IPS DF 4.7 (cell line): ENCODE data around the gene TRAF5.
"Not testable (repeated sequence)": the region's sequence is repeated elsewhere in the genome, so short reads cannot be mapped to it uniquely, and the experiment has no call there.

ENCODE experiments used
- DNase-seq: peaks from one replicate; pipeline ENCODE4 v3.0.0-alpha.2; 2013; ENCODE audit warnings: low spot score; ENCODE audit errors: extremely low read depth

The TRAF5 gene

GRCh38 chr1:211376807-211377470, 50.3 kb downstream of the TRAF5 start:
- DNase-seq: no peak

GRCh38 chr1:211377539-211378450, 51.2 kb downstream of the TRAF5 start:
- DNase-seq: no peak

- DNase-seq: no peak
Measured at GRCh38 chr1:211378844-211379243, 52.2 kb downstream of the TRAF5 start.

GRCh38 chr1:211379446-211379845, 52.8 kb downstream of the TRAF5 start:
- DNase-seq: no peak

GRCh38 chr1:211381481-211382181, 55.0 kb downstream of the TRAF5 start:
- no peak for DNase-seq

- DNase-seq: no peak
Measured at GRCh38 chr1:211382182-211382713, 55.6 kb downstream of the TRAF5 start.

GRCh38 chr1:211382714-211383480, 56.3 kb downstream of the TRAF5 start:
- no peak for DNase-seq

- DNase-seq: no peak
Measured at GRCh38 chr1:211384524-211384923, 57.9 kb downstream of the TRAF5 start.

GRCh38 chr1:211386921-211387320, 60.3 kb downstream of the TRAF5 start:
- DNase-seq: no peak

- not testable (repeated sequence) for DNase-seq
Measured at GRCh38 chr1:211390829-211391228, 64.2 kb downstream of the TRAF5 start.

GRCh38 chr1:211393203-211393602, 66.6 kb downstream of the TRAF5 start:
- DNase-seq: no peak

GRCh38 chr1:211398266-211398930, 71.8 kb downstream of the TRAF5 start:
- not testable (repeated sequence) for DNase-seq

- DNase-seq: not testable (repeated sequence)
Measured at GRCh38 chr1:211399851-211400393, 73.3 kb downstream of the TRAF5 start.

- not testable (repeated sequence) for DNase-seq
Measured at GRCh38 chr1:211401751-211402150, 75.1 kb downstream of the TRAF5 start.

- DNase-seq: not testable (repeated sequence)
Measured at GRCh38 chr1:211406086-211406485, 79.5 kb downstream of the TRAF5 start.

- not testable (repeated sequence) for DNase-seq
Measured at GRCh38 chr1:211407749-211408148, 81.1 kb downstream of the TRAF5 start.

- DNase-seq: no peak
Measured at GRCh38 chr1:211411639-211412038, 85.0 kb downstream of the TRAF5 start.

- DNase-seq: no peak
Measured at GRCh38 chr1:211415700-211416099, 89.1 kb downstream of the TRAF5 start.

GRCh38 chr1:211416246-211416627, 89.6 kb downstream of the TRAF5 start:
- not testable (repeated sequence) for DNase-seq
